ENCODE data around the gene TACO1.

The TACO1 gene

DNA sequence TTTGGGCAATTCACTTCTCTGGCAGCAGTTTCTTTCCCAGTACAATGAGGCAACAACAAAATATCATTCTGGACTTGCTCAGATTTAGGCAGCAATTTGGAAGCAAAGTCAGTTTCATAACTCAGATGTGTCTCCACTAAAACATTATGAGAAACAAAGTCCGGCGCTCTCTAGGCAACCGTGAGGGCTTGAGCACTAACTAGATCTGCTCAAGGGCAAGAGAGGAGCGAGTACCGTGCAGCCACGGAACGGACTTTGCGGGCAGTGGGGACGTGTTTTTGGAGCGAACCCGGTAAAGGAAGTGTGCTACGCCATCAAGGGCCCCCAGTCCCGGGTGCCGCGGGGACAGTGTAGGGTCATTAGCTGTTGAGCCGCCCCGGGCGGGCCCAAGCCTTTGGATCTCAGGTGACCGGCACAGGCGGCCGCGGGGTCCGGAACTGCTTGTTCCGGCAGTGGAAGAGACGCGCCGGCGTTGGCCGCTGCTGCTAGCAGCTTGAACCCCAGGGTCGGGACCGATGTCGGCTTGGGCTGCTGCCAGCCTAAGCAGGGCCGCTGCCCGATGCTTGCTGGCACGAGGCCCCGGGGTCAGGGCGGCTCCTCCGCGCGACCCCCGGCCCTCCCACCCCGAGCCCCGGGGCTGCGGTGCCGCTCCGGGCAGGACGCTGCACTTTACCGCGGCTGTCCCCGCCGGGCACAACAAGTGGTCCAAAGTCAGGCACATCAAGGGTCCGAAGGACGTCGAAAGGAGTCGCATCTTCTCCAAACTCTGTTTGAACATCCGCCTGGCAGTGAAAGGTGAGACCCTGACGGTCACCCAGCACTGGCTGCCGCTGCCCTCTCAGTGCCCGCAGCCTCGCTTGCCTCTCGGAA, at the start of gene TACO1:
Gene TACO1 (plus strand): TSS at position 327 of the 870 bp plus-strand sequence. CDS start 189 bp downstream, at position 516.
- DNase-seq (ENCODE audit: low read depth), result peak; percentile 69

DNA sequence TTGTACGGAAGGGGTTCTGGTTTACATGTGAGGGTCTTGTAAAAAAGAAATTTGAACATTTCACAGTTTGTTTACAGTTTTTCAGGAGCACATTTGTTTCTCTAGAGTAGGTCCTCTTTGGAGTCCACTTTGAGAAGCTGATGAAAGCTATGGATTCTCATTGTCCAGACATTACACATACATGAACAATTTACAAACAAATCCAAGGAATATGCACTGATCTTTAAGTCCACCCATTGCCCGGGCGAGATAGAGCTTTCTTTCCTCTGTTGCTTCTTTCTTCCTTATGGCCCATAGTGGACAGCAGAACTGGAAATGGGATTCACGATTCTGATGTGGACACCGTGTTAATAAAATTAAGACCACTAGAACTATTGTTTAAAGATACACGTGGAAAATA, 48.5 kb upstream of the TACO1 start:
- no peak for DNase-seq (ENCODE audit: low read depth)

DNA sequence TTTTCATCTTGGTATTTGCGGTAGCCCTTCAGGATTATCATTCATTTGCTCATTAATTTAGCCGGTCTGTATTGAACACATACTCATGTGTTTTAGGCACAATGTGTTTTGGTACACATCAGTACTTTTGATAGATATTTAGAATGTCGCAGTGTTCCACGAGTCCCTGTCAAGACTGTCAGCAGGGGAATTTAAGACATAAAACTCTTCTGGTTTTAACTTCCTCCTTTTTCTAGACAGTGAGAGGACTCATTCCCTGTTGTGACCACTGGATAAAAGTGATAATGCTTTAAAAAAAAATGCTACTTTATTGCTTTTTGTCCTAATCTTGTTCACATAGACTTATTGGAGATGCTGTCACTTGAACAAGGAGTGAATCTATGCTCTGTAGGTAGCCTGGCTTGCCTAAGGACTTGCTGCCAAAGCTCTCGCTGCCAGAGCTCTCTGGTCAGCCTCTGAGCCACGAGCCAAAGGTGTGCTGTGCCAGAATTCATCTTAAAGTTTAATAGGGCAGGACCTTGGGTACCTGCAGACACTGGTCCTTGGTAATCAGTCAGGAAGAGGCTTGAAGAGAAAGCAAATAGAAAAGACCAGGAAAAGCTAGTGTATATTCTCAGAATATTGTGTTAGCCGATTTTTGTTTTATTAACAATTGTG, 45.1 kb upstream of the TACO1 start:
- DNase-seq (ENCODE audit: low read depth), result no peak

DNA sequence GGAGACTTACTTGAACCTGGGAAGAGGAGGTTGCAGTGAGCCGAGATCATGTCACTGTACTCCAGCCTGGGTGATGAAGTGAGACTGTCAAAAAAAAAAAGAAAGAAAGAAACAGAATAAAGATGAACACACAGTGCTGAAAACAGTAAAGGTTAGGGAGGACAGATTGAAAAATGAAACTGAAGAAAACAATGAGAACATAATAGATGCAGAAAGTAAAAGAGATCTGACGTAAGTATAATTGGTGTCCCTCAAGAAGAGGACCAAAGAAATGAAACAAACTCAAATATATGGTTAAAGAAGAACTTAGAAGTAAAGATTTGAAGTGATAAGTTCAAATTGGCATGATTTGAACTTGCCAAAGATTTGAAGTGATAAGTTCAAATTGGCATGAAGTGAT, 43.3 kb upstream of the TACO1 start:
- no peak for DNase-seq (ENCODE audit: low read depth)

DNA sequence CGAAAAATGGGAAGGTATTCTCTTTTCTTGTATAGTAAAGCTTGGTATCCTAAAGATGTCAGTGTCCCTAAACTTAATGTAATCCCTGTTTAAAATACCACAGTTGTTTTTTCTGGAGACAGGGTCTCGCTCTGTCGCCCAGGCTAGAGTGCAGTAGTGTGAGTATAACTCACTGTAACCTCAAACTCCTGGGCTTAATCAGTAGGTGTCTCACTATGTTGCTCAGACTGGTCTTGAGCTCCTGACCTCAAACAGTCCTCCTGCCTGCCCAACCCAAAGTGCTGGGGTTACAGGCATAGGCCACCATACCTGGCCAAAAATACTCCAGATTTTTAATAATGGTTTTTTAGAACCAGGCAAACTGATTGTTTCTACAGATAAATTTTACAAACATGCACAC, 42.3 kb upstream of the TACO1 start:
- DNase-seq (ENCODE audit: low read depth), result no peak

- DNase-seq (ENCODE audit: low read depth), result no peak
Observed at GRCh38 chr17:63561819-63562218, 38.9 kb upstream of the TACO1 start.

GRCh38 chr17:63563339-63563738, 37.4 kb upstream of the TACO1 start:
- no peak for DNase-seq (ENCODE audit: low read depth)

GRCh38 chr17:63564562-63564961, 36.1 kb upstream of the TACO1 start:
- DNase-seq (ENCODE audit: low read depth), result no peak

DNA sequence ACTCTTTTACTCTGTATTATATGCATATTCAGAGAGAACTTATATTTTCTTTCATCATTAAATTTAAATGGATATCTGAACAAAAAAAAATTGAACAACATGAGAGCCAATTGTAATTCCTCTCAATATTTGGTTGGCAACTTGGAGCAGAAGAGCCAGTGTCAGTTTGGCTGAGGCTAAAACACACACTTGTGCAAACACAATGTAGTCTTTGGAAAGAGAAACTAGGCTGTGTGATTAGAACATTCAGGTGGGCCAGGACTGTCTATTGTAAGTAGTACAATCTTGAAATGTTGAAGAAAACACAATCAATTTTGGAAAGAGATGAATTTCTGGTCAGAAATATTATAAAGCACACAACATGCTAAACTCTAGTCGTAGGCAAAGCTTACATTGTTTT, 33.5 kb upstream of the TACO1 start:
- no peak for DNase-seq (ENCODE audit: low read depth)

DNA sequence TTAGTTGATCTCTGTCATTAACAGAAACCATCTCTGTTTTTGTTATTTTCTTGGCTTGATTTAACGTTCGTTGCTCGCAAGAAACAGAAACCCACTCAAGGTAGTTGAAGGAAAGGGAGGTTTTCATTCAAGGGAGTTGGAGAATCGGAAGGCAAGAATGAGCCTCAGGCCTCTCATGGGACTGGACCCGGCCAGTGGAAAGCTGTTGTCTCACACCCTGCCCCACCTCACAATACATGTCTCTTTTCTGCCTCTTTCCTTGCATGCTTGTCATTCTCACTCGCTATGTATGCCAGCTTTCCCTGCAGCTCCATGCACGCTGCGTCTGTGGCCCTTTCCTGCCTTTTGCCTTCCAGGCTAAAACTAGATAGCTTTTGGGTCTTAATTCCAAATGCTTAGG, 32.1 kb upstream of the TACO1 start:
- no peak for DNase-seq (ENCODE audit: low read depth)

GRCh38 chr17:63571632-63572310, 28.9 kb upstream of the TACO1 start:
- DNase-seq (ENCODE audit: low read depth), result no peak

DNA sequence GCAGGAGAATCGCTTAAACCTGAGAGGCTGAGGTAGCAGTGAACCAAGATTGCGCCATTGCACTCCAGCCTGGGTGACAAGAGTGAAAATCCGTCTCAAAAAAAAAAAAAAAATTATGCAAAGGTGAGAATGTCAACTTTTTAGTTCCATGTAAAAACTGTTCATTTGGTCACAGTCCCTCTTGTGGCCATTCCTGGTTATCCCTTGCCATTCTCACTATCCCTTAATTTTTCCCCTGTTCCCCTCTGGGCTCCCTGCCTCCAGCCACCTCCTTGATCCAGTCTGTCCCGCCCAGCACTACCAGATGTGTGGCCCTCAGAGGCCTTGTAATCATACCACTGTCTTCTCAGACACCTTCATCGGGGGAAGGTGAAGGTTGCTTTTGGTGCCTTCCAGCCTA, 27.1 kb upstream of the TACO1 start:
- no peak for DNase-seq (ENCODE audit: low read depth)

DNA sequence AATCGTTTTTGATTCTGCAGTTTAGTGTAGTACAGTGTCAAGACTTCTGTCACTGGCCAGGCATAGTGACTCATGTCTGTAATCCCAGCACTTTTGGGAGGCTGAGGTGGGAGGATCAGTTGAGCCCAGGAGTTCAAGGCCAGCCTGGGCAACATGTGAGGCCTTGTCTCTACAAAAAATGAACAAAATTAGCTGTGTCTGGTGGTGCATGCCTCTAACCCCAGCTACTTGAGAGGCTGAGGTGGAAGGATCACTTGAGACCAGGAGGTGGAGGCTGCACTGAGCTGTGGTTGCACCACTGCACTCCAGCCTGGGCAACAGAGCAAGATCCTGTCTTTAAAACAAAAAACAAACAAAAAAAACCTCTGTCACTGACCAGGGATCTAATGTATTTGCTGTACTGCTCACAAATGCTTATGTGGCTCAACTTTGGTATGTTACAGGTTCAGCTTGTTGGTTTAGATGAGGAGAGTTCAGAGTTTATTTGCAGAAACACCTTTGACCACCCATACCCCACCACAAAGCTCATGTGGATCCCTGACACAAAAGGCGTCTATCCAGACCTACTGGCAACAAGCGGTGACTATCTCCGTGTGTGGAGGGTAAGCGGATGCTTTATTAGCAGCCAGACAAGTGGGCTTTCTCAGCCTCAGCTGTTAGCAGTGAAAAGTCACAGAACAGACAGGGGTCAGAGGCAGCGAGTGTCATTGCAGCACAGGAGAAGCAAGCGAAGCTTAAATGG, 22.5 kb upstream of the TACO1 start:
- DNase-seq (ENCODE audit: low read depth), result no peak

GRCh38 chr17:63578769-63579111, 22.0 kb upstream of the TACO1 start:
- no peak for DNase-seq (ENCODE audit: low read depth)

DNA sequence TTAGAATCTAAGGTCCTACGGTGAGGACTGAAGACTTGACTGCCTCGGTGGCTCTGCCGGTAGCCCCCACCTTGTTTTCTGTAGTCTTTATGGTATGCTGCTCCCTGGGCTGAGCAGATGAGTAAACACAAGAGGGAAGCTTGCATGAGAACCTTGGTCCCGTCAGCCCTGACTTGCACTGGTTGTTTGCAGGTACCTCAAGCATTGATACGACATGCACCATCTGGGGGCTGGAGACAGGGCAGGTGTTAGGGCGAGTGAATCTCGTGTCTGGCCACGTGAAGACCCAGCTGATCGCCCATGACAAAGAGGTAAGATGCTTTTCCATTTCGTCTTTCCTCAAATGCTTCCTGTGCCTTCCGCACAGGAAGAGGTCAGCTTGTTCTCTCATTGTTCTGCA, 21.1 kb upstream of the TACO1 start:
- no peak for DNase-seq (ENCODE audit: low read depth)

GRCh38 chr17:63587770-63588169, 12.9 kb upstream of the TACO1 start:
- no peak for DNase-seq (ENCODE audit: low read depth)

GRCh38 chr17:63588797-63589196, 11.9 kb upstream of the TACO1 start:
- no peak for DNase-seq (ENCODE audit: low read depth)

GRCh38 chr17:63589646-63590045, 11.0 kb upstream of the TACO1 start:
- DNase-seq (ENCODE audit: low read depth), result no peak

DNA sequence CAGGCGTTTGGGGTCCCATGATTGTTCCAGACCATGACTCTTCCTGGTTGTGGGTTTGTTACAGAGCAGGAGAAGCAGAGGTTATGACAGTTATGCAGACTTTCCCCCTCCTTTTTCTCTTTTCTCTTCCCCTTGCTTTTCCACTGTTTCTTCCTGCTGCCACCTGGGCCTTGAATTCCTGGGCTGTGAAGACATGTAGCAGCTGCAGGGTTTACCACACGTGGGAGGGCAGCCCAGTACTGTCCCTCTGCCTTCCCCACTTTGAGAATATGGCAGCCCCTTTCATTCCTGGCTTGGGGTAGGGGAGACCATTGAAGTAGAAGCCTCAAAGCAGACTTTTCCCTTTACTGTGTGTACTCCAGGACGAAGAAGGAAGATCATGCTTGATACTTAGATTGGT, 7.9 kb upstream of the TACO1 start:
- DNase-seq (ENCODE audit: low read depth), result no peak

DNA sequence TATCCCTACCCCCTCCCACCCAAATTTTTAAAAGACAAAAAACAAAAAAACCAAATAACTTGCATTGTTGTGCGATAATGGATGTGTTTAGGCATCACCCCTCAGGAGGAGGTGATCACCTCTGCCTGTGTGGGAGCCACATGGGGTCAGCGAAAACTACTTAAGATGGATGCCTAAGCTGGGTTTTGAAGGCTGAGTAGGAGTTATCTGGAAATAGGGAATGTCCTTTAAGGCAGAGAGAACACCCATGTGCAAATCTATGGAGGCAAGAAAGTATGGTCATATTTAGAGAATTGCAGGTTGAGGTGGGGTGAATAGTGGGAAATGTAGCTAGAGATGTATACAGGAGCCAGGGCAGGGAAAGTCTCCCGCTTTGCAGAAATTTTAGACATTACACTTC, 5.6 kb upstream of the TACO1 start:
- DNase-seq (ENCODE audit: low read depth), result no peak

GRCh38 chr17:63596856-63597586, 3.7 kb upstream of the TACO1 start:
- DNase-seq (ENCODE audit: low read depth), result no peak

DNA sequence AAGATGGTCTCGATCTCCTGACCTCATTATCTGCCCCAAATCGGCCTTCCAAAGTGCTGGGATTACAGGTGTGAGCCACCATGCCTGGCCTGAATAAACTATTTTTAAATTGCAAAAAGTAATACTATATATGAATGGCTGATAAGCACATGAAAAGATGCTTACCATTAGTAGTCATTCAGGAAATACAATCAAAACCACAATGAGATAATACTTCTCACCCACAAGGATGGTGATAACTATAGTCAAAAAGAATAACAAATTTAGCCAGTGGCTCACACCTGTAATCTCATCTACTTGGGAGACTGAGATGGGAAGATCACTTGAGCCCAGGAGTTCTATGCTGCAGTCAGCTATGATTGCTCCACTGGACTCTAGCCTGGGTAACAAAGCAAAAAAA, 2.4 kb upstream of the TACO1 start:
- DNase-seq (ENCODE audit: low read depth), result no peak
